RWPE2 (cell line): ENCODE data around the gene NPAT.

Experiments used
- ATAC-seq: fragments of 200-7000 bp; cut with Tn5 transposase; 3 replicates; pipeline ENCODE4 v1.9.1; 2021; ENCODE audit warnings: low read depth
- DNase-seq: peaks from one replicate; pipeline ENCODE4 v3.0.0-alpha.2; 2020; ENCODE audit warnings: low spot score
- H3K27ac ChIP-seq: fragments of 450-650 bp; 2 replicates; pipeline ENCODE4 v1.5.1; 2017; ENCODE audit warnings: mild to moderate bottlenecking; ENCODE audit not compliant: poor library complexity, severe bottlenecking
- H3K27me3 ChIP-seq: fragments of 250-450 bp; sonication (Bioruptor Pico); 2 replicates; pipeline ENCODE4 v1.5.1; 2021; ENCODE audit warnings: mild to moderate bottlenecking, moderate library complexity; ENCODE audit not compliant: insufficient read depth, poor library complexity, severe bottlenecking
- H3K36me3 ChIP-seq: fragments of 250-450 bp; sonication (Bioruptor Pico); 2 replicates; pipeline ENCODE4 v1.5.1; 2020; ENCODE audit warnings: low read depth, mild to moderate bottlenecking, moderate library complexity
- H3K4me1 ChIP-seq: fragments of 250-450 bp; sonication (Bioruptor Pico); 2 replicates; pipeline ENCODE4 v1.5.1; 2021; ENCODE audit warnings: mild to moderate bottlenecking, moderate library complexity; ENCODE audit not compliant: insufficient read depth, poor library complexity, severe bottlenecking
- H3K4me3 ChIP-seq: fragments of 250-450 bp; sonication (Bioruptor Pico); 2 replicates; pipeline ENCODE4 v1.5.1; 2021; ENCODE audit warnings: mild to moderate bottlenecking, moderate library complexity; ENCODE audit not compliant: severe bottlenecking
- H3K9me3 ChIP-seq: fragments of 250-450 bp; sonication (Bioruptor Pico); 2 replicates; pipeline ENCODE4 v1.5.1; 2021; ENCODE audit warnings: mild to moderate bottlenecking, moderate library complexity; ENCODE audit not compliant: severe bottlenecking
- CTCF ChIP-seq: fragments of 450-650 bp; IDR thresholded peaks from one replicate; pipeline ENCODE4 v1.5.1; 2017; ENCODE audit warnings: mild to moderate bottlenecking, moderate library complexity; ENCODE audit not compliant: poor library complexity, severe bottlenecking

The NPAT gene

GRCh38 chr11:108112057-108112456 lies 110.4 kb downstream of the NPAT start:
- H3K9me3 ChIP-seq, result no peaks in the 10 kb centered on the region
- H3K4me3 ChIP-seq, result no peak overlapping the region
- H3K36me3 ChIP-seq, result 0 out of 2 replicates have a peak, but pooled peaks cover 1% of the 10 kb centered on the region
- no peak for TF ChIP-seq CTCF
- ATAC-seq, result no peak
- DNase-seq, result no peak
- no peaks in the 10 kb centered on the region for H3K4me1 ChIP-seq
- H3K27me3 ChIP-seq, result no peaks in the 10 kb centered on the region
- no peak overlapping the region for H3K27ac ChIP-seq

GRCh38 chr11:108111126-108111525 lies 111.3 kb downstream of the NPAT start:
- Histone ChIP-seq H3K4me1 (no peaks in the 10 kb centered on the region), H3K9me3 (no peaks in the 10 kb centered on the region), H3K4me3 (no peak overlapping the region), H3K36me3 (peaks cover 3% of the 10 kb centered on the region; the same call in 1 of the 2 replicates), H3K27ac (no peak overlapping the region), H3K27me3 (no peaks in the 10 kb centered on the region)
- no peak for ATAC-seq
- no peak for TF ChIP-seq CTCF
- no peak for DNase-seq
